SK-N-SH treated with all-trans-retinoic acid at 6 μM for 48 hours (cell line): ENCODE measurements around the gene LRP8.

ENCODE experiments used
- ARNTL ChIP-seq: fragments of 450-650 bp; formaldehyde crosslinking; IDR thresholded peaks from 2 replicates; pipeline ENCODE4 v1.5.0; 2020; ENCODE audit warnings: low read depth, mild to moderate bottlenecking, moderate library complexity, borderline replicate concordance
- ISL1 ChIP-seq: fragments of 250-450 bp; sonication (Bioruptor Pico); IDR thresholded peaks from 2 replicates; pipeline ENCODE4 v2.1.2; 2022; ENCODE audit warnings: mild to moderate bottlenecking, moderate library complexity
- PPARA ChIP-seq: fragments of 250-450 bp; sonication (Bioruptor Pico); IDR thresholded peaks from 2 replicates; pipeline ENCODE4 v1.5.0; 2020; ENCODE audit warnings: mild to moderate bottlenecking, borderline replicate concordance
- RARB ChIP-seq: fragments of 250-450 bp; sonication (Bioruptor Pico); IDR thresholded peaks from 2 replicates; pipeline ENCODE4 v1.8.0; 2021; ENCODE audit warnings: mild to moderate bottlenecking, moderate library complexity
- TOX ChIP-seq: fragments of 250-450 bp; sonication (Bioruptor Pico); IDR thresholded peaks from 2 replicates; pipeline ENCODE4 v1.8.0; 2021; ENCODE audit warnings: mild to moderate bottlenecking, moderate library complexity, borderline replicate concordance
- ZFP30 ChIP-seq: fragments of 450-650 bp; formaldehyde crosslinking; IDR thresholded peaks from 2 replicates; pipeline ENCODE4 v1.5.0; 2022; ENCODE audit warnings: mild to moderate bottlenecking, moderate library complexity
- TF ChIP-seq, protein P1 (sequence below): fragments of 250-450 bp; sonication (Bioruptor Pico); IDR thresholded peaks from 2 replicates; pipeline ENCODE4 v1.5.1; 2021; ENCODE audit warnings: mild to moderate bottlenecking, moderate library complexity

DNA sequence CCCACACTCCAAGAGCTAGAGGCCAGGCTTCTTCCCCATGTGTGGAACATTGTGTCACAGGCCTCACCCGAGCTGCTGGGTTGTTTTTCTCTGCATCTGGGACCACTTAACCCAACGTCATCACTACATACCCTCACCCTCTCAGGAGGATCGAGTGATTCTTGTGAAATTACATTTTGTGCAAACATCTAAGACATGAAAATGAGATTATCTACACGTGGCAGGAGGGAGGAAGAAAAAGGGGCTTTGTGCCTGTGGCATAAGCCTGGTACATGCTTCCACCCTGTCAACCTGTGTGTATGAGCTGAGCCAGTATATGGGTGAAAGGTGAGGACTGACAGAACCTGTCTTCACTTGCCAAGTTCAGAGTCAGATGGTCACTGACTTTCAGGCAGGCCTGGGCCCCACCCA lies 129.6 kb downstream of the LRP8 start:
- TF ChIP-seq TOX (no peak), RARB (no peak), ISL1 (no peak), ARNTL (CRISPR knock-in tag) (no peak), ZFP30 (CRISPR knock-in tag) (no peak), PPARA (CRISPR knock-in tag) (no peak)
- TF ChIP-seq, protein P1, sequence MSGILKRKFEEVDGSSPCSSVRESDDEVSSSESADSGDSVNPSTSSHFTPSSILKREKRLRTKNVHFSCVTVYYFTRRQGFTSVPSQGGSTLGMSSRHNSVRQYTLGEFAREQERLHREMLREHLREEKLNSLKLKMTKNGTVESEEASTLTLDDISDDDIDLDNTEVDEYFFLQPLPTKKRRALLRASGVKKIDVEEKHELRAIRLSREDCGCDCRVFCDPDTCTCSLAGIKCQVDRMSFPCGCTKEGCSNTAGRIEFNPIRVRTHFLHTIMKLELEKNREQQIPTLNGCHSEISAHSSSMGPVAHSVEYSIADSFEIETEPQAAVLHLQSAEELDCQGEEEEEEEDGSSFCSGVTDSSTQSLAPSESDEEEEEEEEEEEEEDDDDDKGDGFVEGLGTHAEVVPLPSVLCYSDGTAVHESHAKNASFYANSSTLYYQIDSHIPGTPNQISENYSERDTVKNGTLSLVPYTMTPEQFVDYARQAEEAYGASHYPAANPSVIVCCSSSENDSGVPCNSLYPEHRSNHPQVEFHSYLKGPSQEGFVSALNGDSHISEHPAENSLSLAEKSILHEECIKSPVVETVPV (CRISPR knock-in tag) = no peak
